SU-DHL-6 (cell line): ENCODE measurements around the gene PCBD1.

Source experiments
- H2AFZ ChIP-seq: fragments of 200-600 bp; sonication (generic); 2 replicates; pipeline ENCODE4 v1.6.1; 2014; ENCODE audit warnings: low read depth, mild to moderate bottlenecking, moderate library complexity, mixed read lengths, antibody characterized with exemption, low read length; ENCODE audit not compliant: severe bottlenecking
- H3F3A ChIP-seq: fragments of 200-600 bp; shearing (Covaris generic); 2 replicates; pipeline ENCODE4 v1.6.0; 2016; ENCODE audit warnings: antibody characterized with exemption, mild to moderate bottlenecking; ENCODE audit not compliant: insufficient read depth
- H3K27ac ChIP-seq: fragments of 200-600 bp; sonication (generic); 2 replicates; pipeline ENCODE4 v1.5.1; 2016; ENCODE audit warnings: low read depth, mild to moderate bottlenecking, low read length, moderate library complexity, mixed read lengths
- H3K27me3 ChIP-seq: fragments of 200-600 bp; sonication (generic), shearing (Covaris generic); 2 replicates; pipeline ENCODE4 v1.6.0; 2014; ENCODE audit warnings: mild to moderate bottlenecking, low read length
- H3K36me3 ChIP-seq: fragments of 200-600 bp; sonication (generic); 2 replicates; pipeline ENCODE4 v1.6.1; 2014; ENCODE audit warnings: mild to moderate bottlenecking, low read length, mixed read lengths
- H3K4me2 ChIP-seq: fragments of 300-600, 200-600 bp; shearing (Covaris generic), sonication (generic); 2 replicates; pipeline ENCODE4 v1.6.0; 2014; ENCODE audit warnings: low read length, low read depth, mild to moderate bottlenecking; ENCODE audit not compliant: poor library complexity, severe bottlenecking
- H3K4me3 ChIP-seq: fragments of 200-600 bp; sonication (generic); 2 replicates; pipeline ENCODE4 v1.5.1; 2014; ENCODE audit warnings: antibody characterized with exemption, low read length, mild to moderate bottlenecking, mixed read lengths; ENCODE audit not compliant: insufficient read depth, poor library complexity, severe bottlenecking
- H3K79me2 ChIP-seq: fragments of 200-600 bp; sonication (generic); 2 replicates; pipeline ENCODE4 v1.6.1; 2014; ENCODE audit warnings: mild to moderate bottlenecking, low read length, moderate library complexity; ENCODE audit not compliant: insufficient read depth
- H3K9ac ChIP-seq: fragments of 200-600 bp; sonication (generic); 2 replicates; pipeline ENCODE4 v1.7.0; 2014; ENCODE audit warnings: mild to moderate bottlenecking, low read length
- H3K9me2 ChIP-seq: fragments of 200-600 bp; sonication (generic); replicated peaks from 2 replicates; pipeline ENCODE4 v1.6.1; 2014; ENCODE audit warnings: low read length; ENCODE audit not compliant: insufficient read depth
- H3K9me3 ChIP-seq: fragments of 200-600 bp; sonication (generic); 2 replicates; pipeline ENCODE4 v1.6.1; 2014; ENCODE audit warnings: low read length, mixed read lengths; ENCODE audit not compliant: insufficient read depth
- H4K20me1 ChIP-seq: fragments of 200-600 bp; sonication (generic); 2 replicates; pipeline ENCODE4 v1.6.1; 2014; ENCODE audit warnings: low read depth, mild to moderate bottlenecking, antibody characterized with exemption, low read length, moderate library complexity, mixed read lengths
- CTCF ChIP-seq: fragments of 200-600 bp; sonication (generic); IDR thresholded peaks from one replicate; pipeline ENCODE4 v1.5.1; 2017; ENCODE audit warnings: antibody characterized with exemption, mild to moderate bottlenecking, low read length, moderate library complexity; ENCODE audit not compliant: insufficient read depth, poor library complexity, severe bottlenecking
- EZH2phosphoT487 ChIP-seq: fragments of 200-600 bp; sonication (generic), shearing (Covaris generic); conservative IDR thresholded peaks from 2 replicates; pipeline ENCODE4 v1.6.1; 2018; ENCODE audit warnings: mild to moderate bottlenecking, antibody characterized with exemption, low read length, moderate library complexity, mixed read lengths

Gene PCBD1

GRCh38 chr10:70890917-70891431 lies 2.6 kb upstream of the PCBD1 start:
- TF ChIP-seq CTCF, result no peak
- no peak for TF ChIP-seq EZH2phosphoT487
- Histone ChIP-seq H3K27ac (no peak overlapping the region), H3K9me3 (no peaks in the 10 kb centered on the region)

GRCh38 chr10:70889291-70889690 lies 926 bp upstream of the PCBD1 start:
- TF ChIP-seq EZH2phosphoT487, result no peak
- no peak for TF ChIP-seq CTCF
- peak overlapping the region; percentile 92 for H3K4me2 ChIP-seq
- no peaks in the 10 kb centered on the region for H4K20me1 ChIP-seq
- no peaks in the 10 kb centered on the region for H3K79me2 ChIP-seq
- H3K9me2 ChIP-seq, result no peaks in the 10 kb centered on the region
- no peaks in the 10 kb centered on the region for H3K9me3 ChIP-seq
- no peaks in the 10 kb centered on the region for H3F3A ChIP-seq
- H3K27me3 ChIP-seq, result no peaks in the 10 kb centered on the region
- no peak overlapping the region for H3K27ac ChIP-seq
- H3K4me3 ChIP-seq, result peak overlapping the region; percentile 63
- peaks cover 4% of the 10 kb centered on the region; the same call in 1 of the 2 replicates for H3K36me3 ChIP-seq
- H3K9ac ChIP-seq, result no peak overlapping the region
- peak overlapping the region; percentile 97 for H2AFZ ChIP-seq

More at GRCh38 chr10:70890917-70891431, 2.6 kb upstream of the PCBD1 start:
- Histone ChIP-seq H3F3A (no peaks in the 10 kb centered on the region), H3K9ac (no peak overlapping the region), H3K27me3 (no peaks in the 10 kb centered on the region), H2AFZ (no peak overlapping the region), H4K20me1 (no peaks in the 10 kb centered on the region), H3K4me3 (no peak overlapping the region), H3K4me2 (no peak overlapping the region), H3K79me2 (no peaks in the 10 kb centered on the region), H3K9me2 (no peaks in the 10 kb centered on the region), H3K36me3 (peaks cover 4% of the 10 kb centered on the region; the same call in 1 of the 2 replicates)

- no peaks in the 10 kb centered on the region for H3K27me3 ChIP-seq
- no peaks in the 10 kb centered on the region for H3K9me2 ChIP-seq
- peak overlapping the region; percentile 97 for H2AFZ ChIP-seq
- peaks cover 4% of the 10 kb centered on the region; the same call in 1 of the 2 replicates for H3K36me3 ChIP-seq
- H3K4me2 ChIP-seq, result peak overlapping the region; percentile 92
- no peaks in the 10 kb centered on the region for H3F3A ChIP-seq
- H4K20me1 ChIP-seq, result no peaks in the 10 kb centered on the region
- TF ChIP-seq CTCF (no peak), EZH2phosphoT487 (no peak)
- H3K79me2 ChIP-seq, result no peaks in the 10 kb centered on the region
- H3K9ac ChIP-seq, result peak overlapping the region; percentile 67
- H3K9me3 ChIP-seq, result no peaks in the 10 kb centered on the region
- H3K4me3 ChIP-seq, result peak overlapping the region; percentile 63
- 0 out of 2 replicates have a peak overlapping the region, but pooled peaks have one; percentile 56 for H3K27ac ChIP-seq
Observed at GRCh38 chr10:70886921-70887665, 1.3 kb downstream of the PCBD1 start.
